ENCODE results near the gene NKD1. TPM values are rescaled to one million over a fixed set of nuclear protein-coding genes. Genes with fewer than 3 reads are reported as not detected.

NKD1 gene
- total RNA-seq, 6 experiments from 2014 or later = 0.69 to 2.6 (median 2.1) TPM

DNA sequence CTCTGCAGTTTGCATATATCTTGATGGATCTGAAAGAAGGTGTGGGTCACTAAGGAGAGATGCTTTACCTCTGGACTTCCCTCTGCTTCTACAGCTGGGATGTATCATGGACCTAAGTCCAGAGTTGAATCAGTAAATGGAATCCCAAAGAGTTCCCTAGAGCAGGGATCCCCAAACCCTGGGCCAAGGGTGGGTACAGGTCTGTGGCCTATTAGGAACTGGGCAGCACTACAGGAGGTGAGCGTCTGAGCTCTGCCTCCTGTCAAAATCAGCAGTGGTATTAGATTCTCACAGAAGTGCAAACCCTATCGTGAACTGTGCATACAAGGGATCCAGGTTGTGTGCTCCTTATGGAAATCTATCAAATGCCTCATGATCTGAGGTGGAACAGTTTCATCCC lies 39.3 kb downstream of the NKD1 start:
- Histone ChIP-seq H3K9me3 (no peaks in the 10 kb centered on the region), H3K36me3 (no peaks in the 10 kb centered on the region), H3K4me3 (no peak overlapping the region), H3K4me1 (peaks cover 0 to 14% (median 6%) of the 10 kb centered on the region in 4 donors), H3K27ac (no peak overlapping the region), H3K27me3 (no peaks in the 10 kb centered on the region)
- WGBS (ENCODE audit: insufficient coverage, low coverage, low lambda C conversion rate, missing lambda C conversion rate) = 88% methylated on average over 1 of the region's 2 CpGs
- no peak for DNase-seq
- ATAC-seq = no peak
- intact Hi-C loops (cut with DNase I) = no loop called here
- TF ChIP-seq POLR2A (IDR thresholded peaks at IDR 0.05) = no peak
- TF ChIP-seq, protein P1, sequence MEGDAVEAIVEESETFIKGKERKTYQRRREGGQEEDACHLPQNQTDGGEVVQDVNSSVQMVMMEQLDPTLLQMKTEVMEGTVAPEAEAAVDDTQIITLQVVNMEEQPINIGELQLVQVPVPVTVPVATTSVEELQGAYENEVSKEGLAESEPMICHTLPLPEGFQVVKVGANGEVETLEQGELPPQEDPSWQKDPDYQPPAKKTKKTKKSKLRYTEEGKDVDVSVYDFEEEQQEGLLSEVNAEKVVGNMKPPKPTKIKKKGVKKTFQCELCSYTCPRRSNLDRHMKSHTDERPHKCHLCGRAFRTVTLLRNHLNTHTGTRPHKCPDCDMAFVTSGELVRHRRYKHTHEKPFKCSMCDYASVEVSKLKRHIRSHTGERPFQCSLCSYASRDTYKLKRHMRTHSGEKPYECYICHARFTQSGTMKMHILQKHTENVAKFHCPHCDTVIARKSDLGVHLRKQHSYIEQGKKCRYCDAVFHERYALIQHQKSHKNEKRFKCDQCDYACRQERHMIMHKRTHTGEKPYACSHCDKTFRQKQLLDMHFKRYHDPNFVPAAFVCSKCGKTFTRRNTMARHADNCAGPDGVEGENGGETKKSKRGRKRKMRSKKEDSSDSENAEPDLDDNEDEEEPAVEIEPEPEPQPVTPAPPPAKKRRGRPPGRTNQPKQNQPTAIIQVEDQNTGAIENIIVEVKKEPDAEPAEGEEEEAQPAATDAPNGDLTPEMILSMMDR (IDR thresholded peaks at IDR 0.05) = no peak

DNA sequence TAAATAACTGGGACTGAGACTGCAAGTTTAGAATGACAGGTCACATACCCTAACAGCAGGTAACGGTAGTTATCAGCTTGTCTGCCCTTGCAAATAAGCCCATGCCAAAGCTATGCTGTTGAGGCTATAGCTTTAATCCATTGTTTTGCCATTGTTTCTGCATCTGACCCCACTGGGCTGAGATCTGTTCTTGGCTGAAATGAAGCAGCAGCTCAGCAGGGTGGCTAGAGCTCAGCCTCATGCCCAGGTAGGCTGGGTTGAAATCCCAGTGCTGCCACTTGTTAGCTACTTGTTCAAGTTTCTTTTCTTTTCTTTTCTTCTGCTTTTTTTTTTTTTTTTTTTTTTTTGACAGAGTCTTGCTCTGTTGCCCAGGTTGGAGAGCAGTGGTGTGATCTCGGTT lies 40.1 kb downstream of the NKD1 start:
- 90% methylated on average over 2 of the region's 2 CpGs for WGBS (ENCODE audit: insufficient coverage, low coverage, low lambda C conversion rate, missing lambda C conversion rate)
- no peaks in the 10 kb centered on the region for H3K9me3 ChIP-seq
- no peak overlapping the region for H3K4me3 ChIP-seq
- H3K36me3 ChIP-seq = no peaks in the 10 kb centered on the region
- no peak for ATAC-seq
- H3K27ac ChIP-seq = no peak overlapping the region
- H3K27me3 ChIP-seq = no peaks in the 10 kb centered on the region
- DNase-seq = no peak
- intact Hi-C loops (cut with DNase I) = no loop called here
- no peak for TF ChIP-seq POLR2A (IDR thresholded peaks at IDR 0.05)
- TF ChIP-seq, protein P1 (IDR thresholded peaks at IDR 0.05) = no peak
- peaks cover 0 to 19% (median 9%) of the 10 kb centered on the region in 4 donors for H3K4me1 ChIP-seq

DNA sequence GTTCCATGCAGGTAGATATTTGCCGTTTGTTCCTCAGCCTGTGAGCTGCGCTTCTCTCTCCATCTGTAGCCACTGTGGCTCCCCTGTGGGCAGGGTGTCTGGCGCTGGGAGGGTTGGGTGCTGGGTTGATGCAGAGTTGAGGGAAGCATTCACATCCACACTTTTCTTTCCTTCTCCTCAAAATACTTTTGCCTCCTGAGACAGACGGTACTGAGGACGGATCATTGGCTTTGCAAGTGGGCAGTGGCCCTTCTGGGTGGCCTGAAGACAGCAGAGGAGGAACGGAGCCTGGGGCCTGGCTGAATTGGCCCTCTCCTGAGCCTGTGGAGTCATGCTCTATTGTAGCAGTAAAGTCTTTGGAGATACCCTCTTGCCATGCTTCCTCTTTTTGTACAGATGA lies 43.0 kb downstream of the NKD1 start:
- intact Hi-C loops (cut with DNase I) = no loop called here
- Histone ChIP-seq H3K27ac (peak overlapping the region; percentile 33 to 48 (median 35)), H3K36me3 (no peaks in the 10 kb centered on the region), H3K27me3 (no peaks in the 10 kb centered on the region), H3K4me1 (peaks cover 0 to 20% (median 9%) of the 10 kb centered on the region in 4 donors), H3K9me3 (no peaks in the 10 kb centered on the region), H3K4me3 (no peak overlapping the region)
- WGBS (ENCODE audit: insufficient coverage, low coverage, low lambda C conversion rate, missing lambda C conversion rate) = 83% methylated on average over 1 of the region's 6 CpGs
- ATAC-seq (no peak), DNase-seq (no peak)
- TF ChIP-seq, protein P1 (IDR thresholded peaks at IDR 0.05) = no peak
- no peak for TF ChIP-seq POLR2A (IDR thresholded peaks at IDR 0.05)

DNA sequence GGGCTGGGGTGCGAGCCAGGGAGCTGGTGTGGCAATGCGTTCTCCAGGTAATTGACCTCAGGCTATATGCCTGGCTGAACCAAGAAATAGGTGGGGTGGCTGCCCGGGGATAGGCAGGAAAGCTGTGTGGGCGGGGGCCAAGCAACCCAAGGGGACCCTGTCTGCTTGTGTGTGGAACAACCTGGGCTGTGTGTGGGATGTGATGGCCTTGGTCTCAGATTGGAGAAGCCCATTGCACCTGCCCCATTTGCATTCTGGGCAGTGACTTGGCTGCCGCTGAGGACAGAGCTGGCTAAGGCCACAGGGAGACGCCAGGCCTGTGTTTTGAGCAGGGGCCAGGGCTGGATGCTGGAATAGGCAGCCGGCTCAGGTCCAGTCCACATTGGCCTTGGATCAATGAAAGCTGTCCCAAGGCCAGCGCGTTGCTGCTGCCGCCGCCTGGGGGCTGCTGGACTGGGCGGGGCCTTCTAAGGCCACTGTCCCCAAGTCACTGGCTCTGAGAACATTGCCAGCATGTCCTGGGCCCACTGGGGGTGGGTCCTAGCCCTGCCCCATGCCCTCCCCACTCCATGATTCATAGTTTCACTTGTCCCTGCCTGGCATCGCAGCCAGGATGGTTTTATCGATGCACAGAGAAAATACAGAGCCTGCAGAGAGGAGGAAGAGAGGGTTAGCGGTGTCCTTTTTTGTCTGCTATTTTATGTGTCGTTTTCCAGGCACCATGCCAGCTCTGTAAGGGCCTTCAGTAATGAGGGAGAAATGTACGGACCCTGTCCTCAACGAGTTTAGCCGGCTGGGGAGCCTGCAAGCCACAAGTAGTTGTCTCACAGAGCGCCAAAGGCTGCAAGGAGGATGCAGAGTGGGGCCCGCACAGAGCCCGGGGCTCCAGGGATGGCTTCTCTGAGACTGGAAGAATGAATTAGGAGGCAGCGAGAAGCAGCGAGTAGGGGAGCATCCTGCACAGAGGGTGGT lies 43.9 kb downstream of the NKD1 start:
- Histone ChIP-seq H3K9me3 (no peaks in the 10 kb centered on the region), H3K4me1 (peaks cover 0 to 20% (median 9%) of the 10 kb centered on the region in 4 donors), H3K27me3 (no peaks in the 10 kb centered on the region), H3K4me3 (no peak overlapping the region), H3K36me3 (no peaks in the 10 kb centered on the region), H3K27ac (peak overlapping the region; percentile 33 to 60 (median 35))
- TF ChIP-seq POLR2A (IDR thresholded peaks at IDR 0.05) = no peak
- TF ChIP-seq, protein P1 (IDR thresholded peaks at IDR 0.05) = peak in 2 of 4 donors; percentile 23
- WGBS (ENCODE audit: insufficient coverage, low coverage, low lambda C conversion rate, missing lambda C conversion rate) = 28% methylated on average over 8 of the region's 24 CpGs
- DNase-seq (peak; percentile 89 to 97 (median 94)), ATAC-seq (peak; percentile 90 to 96 (median 94))
- intact Hi-C loops (cut with DNase I) = no loop called here
